ENCODE measurements around the gene SYTL2. TPM values are rescaled to one million over a fixed set of nuclear protein-coding genes. Genes with fewer than 3 reads are reported as not detected.

SYTL2 gene
- total RNA-seq, 2 donors from 2014 or later = 28.3 to 55.3 TPM

GRCh38 chr11:85835263-85835662 is 24.3 kb upstream of the SYTL2 start:
- H3K4me3 ChIP-seq = no peak overlapping the region
- H3K4me1 ChIP-seq = no peaks in the 10 kb centered on the region
- no peaks in the 10 kb centered on the region for H3K9me3 ChIP-seq
- 86 to 98% methylated on average over 1 of the region's 1 CpG for WGBS, 2 donors
- no peak for ATAC-seq
- no peak overlapping the region for H3K27ac ChIP-seq
- H3K27me3 ChIP-seq = no peaks in the 10 kb centered on the region
- H3K36me3 ChIP-seq (replicated peaks in 1 of 2; ENCODE audit: insufficient read depth in 1 of 2, low read depth in 2 of 2) = no peaks in the 10 kb centered on the region
- no peak for TF ChIP-seq CTCF (IDR thresholded peaks at IDR 0.05)
- TF ChIP-seq POLR2A (IDR thresholded peaks at IDR 0.05) = no peak
- intact Hi-C loops (cut with DNase I) = no loop called here
- DNase-seq = no peak

GRCh38 chr11:85831050-85831449 is 20.1 kb upstream of the SYTL2 start:
- no peak for TF ChIP-seq POLR2A (IDR thresholded peaks at IDR 0.05)
- TF ChIP-seq CTCF (IDR thresholded peaks at IDR 0.05) = no peak
- no peaks in the 10 kb centered on the region for H3K36me3 ChIP-seq (replicated peaks in 1 of 2; ENCODE audit: insufficient read depth in 1 of 2, low read depth in 2 of 2)
- H3K4me1 ChIP-seq = peaks cover 7% of the 10 kb centered on the region
- ATAC-seq = no peak
- DNase-seq = no peak
- H3K4me3 ChIP-seq = no peak overlapping the region
- H3K9me3 ChIP-seq = no peaks in the 10 kb centered on the region
- intact Hi-C loops (cut with DNase I) = no loop called here
- H3K27me3 ChIP-seq = no peaks in the 10 kb centered on the region
- no peak overlapping the region for H3K27ac ChIP-seq

DNA sequence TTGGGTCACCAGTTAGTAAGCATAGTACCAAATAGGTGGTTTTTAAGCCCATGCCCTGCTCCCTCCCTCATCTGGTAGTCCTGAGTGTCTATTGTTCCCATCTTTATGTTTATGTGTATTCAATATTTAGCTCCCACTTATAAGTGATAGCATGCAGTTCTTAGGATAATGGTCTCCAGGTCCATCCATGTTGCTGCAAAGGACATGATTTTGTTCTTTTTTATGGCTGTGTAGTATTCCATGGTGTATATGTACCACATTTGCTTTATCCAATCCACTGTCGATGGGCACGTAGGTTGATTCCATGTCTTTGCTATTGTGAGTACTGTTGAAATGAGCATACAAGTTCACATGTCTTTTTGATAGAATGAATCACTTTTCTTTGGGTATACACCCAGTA is 18.2 kb upstream of the SYTL2 start:
- WGBS, 2 donors = 96 to 97% methylated on average over 2 of the region's 2 CpGs
- intact Hi-C loops (cut with DNase I) = no loop called here
- TF ChIP-seq POLR2A (IDR thresholded peaks at IDR 0.05) = no peak
- no peak for TF ChIP-seq CTCF (IDR thresholded peaks at IDR 0.05)
- H3K4me3 ChIP-seq = no peak overlapping the region
- H3K36me3 ChIP-seq (replicated peaks in 1 of 2; ENCODE audit: insufficient read depth in 1 of 2, low read depth in 2 of 2) = no peaks in the 10 kb centered on the region
- ATAC-seq (no peak), DNase-seq (no peak)
- H3K4me1 ChIP-seq = peaks cover 7% of the 10 kb centered on the region
- H3K9me3 ChIP-seq = no peaks in the 10 kb centered on the region
- H3K27ac ChIP-seq = no peak overlapping the region
- no peaks in the 10 kb centered on the region for H3K27me3 ChIP-seq

GRCh38 chr11:85828640-85828978 is 17.7 kb upstream of the SYTL2 start:
- Histone ChIP-seq H3K27me3 (no peaks in the 10 kb centered on the region), H3K36me3 (replicated peaks in 1 of 2; ENCODE audit: insufficient read depth in 1 of 2, low read depth in 2 of 2) (no peaks in the 10 kb centered on the region), H3K27ac (no peak overlapping the region), H3K4me1 (peaks cover 7% of the 10 kb centered on the region), H3K4me3 (no peak overlapping the region), H3K9me3 (no peaks in the 10 kb centered on the region)
- intact Hi-C loops (cut with DNase I) = no loop called here
- no peak for DNase-seq
- WGBS, 2 donors = 40 to 64% methylated on average over 1 of the region's 1 CpG
- no peak for TF ChIP-seq POLR2A (IDR thresholded peaks at IDR 0.05)
- TF ChIP-seq CTCF (IDR thresholded peaks at IDR 0.05) = no peak
- ATAC-seq = no peak

DNA sequence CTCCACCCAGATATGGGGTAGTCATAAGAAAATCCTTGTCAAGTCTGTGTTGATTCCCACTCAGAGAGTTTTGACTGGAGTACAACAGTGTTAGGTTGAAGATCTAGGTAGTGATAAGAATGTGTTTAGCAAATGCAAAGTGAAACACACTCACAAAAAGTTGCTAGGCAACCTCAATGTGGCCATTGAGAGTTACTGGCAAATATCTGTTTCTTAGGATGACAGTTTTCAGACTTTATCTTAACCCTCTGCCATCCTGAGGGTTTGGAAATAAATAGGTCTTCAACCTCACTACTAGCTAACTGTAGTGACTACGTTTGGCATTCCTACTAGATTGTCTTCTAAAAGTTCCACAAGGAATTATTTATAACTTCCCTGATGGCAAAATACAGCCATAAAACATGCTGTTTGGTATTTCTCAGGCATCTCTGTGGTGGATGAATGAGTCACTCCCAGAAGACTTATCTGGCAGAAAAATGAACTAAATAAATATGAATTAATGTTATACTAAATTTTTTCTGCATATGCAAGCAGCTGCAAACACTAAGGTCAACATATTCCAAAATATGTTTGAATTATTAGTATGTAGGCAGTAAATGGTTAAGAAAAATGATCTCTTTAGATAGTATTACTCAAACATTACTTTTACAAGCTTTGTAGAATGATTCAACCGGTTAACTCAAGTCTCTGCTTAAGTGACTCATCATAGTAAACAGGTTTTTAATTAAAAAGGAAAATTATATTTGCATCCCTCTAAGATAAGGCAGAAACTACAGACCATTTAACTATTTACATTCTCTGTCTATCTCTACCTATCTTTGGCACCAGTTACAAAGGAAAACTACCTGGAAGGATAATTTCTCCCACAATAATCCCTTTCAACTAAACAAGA is 17.1 kb upstream of the SYTL2 start:
- intact Hi-C loops (cut with DNase I) = no loop called here
- no peaks in the 10 kb centered on the region for H3K36me3 ChIP-seq (replicated peaks in 1 of 2; ENCODE audit: insufficient read depth in 1 of 2, low read depth in 2 of 2)
- H3K27ac ChIP-seq = peak overlapping the region in 2 of 4 donors; percentile 21 to 46
- H3K4me1 ChIP-seq = peaks cover 7% of the 10 kb centered on the region
- peak; percentile 53 for ATAC-seq
- H3K4me3 ChIP-seq = no peak overlapping the region
- no peak for DNase-seq
- WGBS, 2 donors = 32 to 44% methylated on average over 2 of the region's 2 CpGs
- H3K27me3 ChIP-seq = no peaks in the 10 kb centered on the region
- TF ChIP-seq POLR2A (IDR thresholded peaks at IDR 0.05) (no peak), CTCF (IDR thresholded peaks at IDR 0.05) (no peak)
- no peaks in the 10 kb centered on the region for H3K9me3 ChIP-seq
